GM18873 (cell line): ENCODE data around the gene TBC1D24.
"Not testable (repeated sequence)": the region's sequence is repeated elsewhere in the genome, so short reads cannot be mapped to it uniquely, and the experiment has no call there.

Experiments used
- ATAC-seq: cut with Tn5 transposase; IDR thresholded peaks from one replicate; pipeline ENCODE4 v1.9.1; 2021; ENCODE audit warnings: mild to moderate bottlenecking, moderate library complexity, moderate number of reproducible peaks; ENCODE audit not compliant: unreplicated experiment, low FRiP score

TBC1D24 gene

GRCh38 chr16:2554709-2555425 is 79.9 kb downstream of the TBC1D24 start:
- not testable (repeated sequence) for ATAC-seq
